GM18526 (cell line): Measurements from ENCODE around the gene ARHGEF17.

Source experiments
- POLR2A ChIP-seq: IDR thresholded peaks from 3 replicates; pipeline ENCODE4 v1.6.1; 2011; ENCODE audit not compliant: insufficient read length; ENCODE audit errors: extremely low read depth

ARHGEF17 gene

DNA sequence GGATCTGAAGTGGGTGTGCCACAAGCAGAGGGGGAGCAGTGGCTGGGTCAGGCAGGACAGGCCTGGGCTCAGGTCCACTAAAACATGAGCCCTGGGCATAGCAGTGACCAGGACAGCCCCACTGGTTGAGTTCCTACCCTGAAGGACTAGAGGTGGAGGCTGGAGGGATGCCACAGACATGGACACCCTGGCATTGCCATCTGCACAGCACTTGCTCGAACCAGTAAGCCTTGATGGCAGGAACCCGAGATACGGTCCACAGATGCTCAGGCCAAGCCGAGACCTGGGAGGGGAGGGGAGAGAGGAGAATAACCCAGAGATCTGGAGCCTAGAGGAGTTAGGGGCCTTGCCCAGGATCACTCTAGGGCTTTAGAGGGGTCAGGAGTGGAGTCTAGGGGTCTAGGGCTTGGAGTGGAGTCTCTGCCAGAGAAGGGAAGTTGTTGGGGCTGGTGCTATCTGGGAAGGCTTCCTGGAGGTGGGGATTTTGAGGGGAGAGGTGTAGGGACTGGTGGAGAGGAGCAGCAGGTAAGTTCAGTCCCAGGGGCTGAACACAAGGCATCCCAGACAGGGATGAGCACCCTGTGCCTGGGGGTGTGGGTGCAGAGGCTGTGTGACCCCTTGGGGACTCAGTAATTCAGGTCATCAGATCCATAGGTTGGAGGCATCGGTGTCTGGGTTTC is 37.5 kb downstream of the ARHGEF17 start:
- TF ChIP-seq POLR2A = no peak

DNA sequence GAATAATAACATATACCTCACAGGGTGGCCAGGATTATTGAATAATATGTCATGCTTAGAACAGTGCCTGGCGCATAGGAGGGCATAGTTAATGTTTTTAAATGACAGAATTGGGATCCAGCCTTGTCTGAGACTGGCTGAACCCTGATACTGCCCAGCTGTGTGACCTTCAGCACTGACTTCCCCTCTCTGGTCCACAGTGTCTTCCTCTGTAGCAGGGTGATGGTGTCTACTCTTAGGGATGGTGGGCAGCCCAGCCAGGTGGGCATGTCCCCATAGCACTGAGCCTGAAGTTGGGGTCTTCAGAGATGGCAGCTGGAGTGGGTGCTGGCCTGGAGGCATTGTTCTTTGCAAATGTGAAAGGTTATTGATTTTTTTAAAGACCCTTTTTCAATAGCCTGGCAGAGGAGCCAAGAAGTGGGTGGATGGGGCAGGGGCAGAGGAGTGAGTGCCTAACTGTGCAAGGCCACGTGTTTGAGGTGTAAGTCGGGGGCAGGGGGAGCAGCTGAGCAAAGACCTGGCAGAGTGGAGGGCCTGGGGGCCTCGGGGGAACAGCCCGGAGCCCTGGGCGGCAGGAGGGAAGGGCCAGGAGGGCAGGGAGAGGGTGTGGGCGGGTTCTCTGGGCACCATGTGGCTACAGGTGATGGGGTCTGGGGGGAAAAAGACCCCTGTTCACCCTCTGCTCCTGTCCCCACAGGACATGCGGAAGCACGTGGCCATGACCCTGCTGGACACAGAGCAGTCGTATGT is 38.3 kb downstream of the ARHGEF17 start:
- no peak for TF ChIP-seq POLR2A

DNA sequence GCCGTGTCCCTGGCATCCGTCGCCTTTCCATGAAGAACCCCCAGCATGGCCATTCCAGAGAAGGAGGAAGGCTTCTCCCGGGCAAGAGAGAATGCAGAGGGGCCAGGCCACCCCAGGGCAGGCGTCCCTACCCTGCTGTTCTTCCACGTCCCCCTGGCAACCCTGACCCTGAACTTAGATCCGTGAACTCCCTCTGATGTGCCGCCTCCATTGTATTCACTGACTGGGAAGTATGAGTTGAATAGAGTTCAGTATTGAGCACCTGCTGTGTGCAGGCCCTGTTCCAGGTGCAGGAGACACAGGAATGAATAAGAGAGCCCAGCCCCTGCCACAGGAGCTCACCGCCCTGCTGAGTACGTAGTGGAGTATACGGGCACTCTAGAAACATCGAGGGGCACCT is 39.0 kb downstream of the ARHGEF17 start:
- TF ChIP-seq POLR2A = no peak

DNA sequence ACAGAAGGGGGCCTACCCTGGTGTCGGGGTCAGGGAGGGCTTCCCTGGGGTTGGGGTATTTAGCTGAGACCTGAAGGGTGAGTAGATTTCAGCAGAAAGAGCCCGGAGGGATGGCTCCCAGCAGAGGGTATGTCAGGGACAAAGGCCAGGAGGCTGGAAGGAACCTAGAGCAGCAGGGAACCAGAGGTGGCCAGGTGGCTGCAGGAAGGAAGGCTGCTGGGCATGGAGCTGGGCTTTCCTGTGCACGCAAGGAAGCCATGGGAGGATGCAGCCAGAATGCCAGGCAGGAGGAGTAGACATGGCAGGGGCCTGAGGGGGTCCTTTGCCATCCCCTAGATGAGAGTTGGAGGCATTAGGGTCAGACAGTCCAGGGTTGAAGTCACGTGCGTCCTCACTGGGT is 40.8 kb downstream of the ARHGEF17 start:
- TF ChIP-seq POLR2A = no peak

DNA sequence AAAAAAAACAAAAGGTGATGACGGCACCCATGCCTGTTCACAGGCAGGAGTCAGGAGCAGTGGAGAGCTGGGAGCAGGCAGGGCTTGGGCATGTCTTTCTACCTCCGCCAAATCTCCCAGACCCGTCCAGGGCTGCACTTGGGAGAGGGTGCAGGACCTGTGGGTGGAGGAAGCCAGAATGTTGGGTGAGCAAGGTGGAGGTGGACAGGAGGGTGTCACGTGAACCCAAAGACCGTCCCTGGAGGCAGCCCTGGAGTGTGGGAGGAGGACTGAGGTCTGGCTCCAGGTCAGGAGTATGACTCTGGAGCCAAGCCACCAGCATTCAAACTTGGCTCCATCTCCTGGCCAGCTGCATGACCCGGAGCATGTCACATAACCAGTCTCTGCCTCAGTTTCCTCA is 41.6 kb downstream of the ARHGEF17 start:
- TF ChIP-seq POLR2A = no peak

DNA sequence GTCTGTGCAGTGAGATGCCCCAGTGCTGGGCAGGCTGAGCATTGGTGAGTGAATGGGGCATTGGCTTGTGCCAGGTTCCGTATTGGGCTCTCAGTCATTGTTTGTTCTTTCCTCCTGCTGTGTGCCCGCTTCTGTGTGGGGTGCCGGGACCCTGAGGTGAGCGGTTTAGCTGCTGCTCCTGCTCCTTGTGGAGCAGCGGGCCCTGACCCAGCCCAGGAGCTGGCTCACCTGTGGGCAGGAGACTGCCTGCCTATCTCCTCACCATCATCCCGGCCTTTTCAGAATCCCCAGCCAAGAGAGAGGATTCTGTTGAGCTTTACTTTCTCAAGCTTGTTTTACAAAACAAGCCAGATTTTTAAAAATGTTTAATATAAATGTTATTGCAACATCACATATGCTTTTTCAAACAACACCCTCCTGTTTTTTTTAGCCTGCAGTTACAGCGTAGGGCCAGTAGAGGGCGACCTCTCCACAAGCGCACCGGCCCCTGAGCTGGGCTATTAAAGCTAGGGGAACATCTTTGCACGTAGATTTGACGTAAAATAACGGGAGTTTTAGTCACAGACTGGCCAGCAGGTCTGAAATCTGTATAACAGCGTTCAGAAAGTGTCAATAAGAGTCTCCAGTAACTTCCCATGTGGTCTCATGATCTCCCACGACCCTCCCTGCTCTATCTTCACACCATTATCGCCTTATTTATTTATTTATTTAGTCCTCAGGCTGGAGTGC is 43.0 kb downstream of the ARHGEF17 start:
- TF ChIP-seq POLR2A = no peak

DNA sequence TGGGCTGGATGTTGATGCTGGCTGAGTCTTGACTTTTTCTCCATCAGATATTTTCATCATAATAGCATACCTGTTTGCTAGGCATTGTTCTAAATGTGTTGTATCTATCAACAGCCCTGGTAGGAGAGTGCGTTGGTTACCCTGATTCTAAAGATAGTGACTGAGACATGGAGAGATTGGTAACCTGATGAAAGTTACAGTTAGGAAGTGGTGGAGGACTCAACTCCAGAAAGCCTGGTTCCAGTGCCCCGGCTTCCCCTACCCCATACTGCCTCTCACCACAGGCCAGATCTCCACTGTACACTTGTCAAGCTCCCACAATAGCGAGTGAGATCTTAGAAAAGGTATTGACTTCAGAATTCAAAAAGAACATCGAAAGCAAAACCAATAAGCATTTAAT is 45.3 kb downstream of the ARHGEF17 start:
- no peak for TF ChIP-seq POLR2A

DNA sequence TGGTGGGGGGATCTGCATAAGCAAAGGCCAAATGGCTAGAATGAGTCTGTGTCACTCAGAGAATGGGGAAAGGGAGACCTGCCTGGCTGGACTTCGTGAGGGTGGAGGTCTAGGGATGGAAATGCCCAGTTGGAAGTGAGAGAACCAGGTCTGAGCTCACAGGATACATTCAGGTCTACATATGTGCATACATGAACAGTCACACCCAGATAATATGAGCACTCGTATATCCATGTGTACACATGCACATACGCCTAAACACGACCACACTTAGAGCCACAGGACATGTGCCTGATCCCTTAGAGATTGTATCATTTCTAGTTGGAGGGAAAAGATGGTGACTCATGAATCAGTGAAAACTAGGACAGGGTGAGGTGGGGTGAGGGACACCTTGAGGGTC is 47.0 kb downstream of the ARHGEF17 start:
- no peak for TF ChIP-seq POLR2A

DNA sequence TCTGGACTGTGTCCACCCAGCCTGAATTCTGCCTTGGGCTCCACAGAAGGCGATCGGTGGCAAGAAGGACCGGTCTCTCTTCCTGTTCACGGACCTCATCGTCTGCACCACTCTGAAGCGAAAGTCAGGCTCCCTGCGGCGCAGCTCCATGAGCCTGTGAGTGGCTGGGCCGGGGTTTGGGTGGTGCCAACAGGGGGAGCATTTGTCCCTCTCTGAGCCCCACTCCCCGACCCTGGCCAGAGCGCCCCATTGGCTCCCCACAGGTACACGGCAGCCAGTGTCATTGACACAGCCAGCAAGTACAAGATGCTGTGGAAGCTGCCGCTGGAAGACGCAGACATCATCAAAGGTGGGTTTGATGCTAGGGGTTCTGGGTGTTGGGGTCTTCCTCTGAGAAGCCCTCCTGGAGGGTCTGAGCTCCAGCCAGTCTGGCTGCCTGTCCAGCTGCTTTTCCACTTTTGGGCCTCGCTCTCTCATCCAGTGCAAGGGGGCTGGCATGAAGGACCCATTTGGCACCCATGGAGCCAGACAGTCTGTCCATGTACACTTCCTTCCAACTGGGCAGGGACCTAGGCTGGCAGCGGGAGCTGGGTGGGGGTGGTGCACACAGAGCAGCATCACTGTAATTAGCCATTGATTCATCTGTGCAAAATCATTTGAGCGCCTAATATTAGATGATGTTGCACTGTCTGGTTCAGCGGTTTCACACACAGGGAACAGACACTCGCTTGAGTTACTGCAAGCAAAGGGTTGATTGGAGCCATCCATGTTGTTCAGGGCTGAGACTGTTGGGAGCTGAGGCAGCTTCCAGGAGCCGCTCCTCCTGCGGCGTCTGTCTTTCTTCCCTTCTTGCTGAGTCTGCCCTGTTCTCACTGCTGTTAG is 49.1 kb downstream of the ARHGEF17 start:
- no peak for TF ChIP-seq POLR2A

DNA sequence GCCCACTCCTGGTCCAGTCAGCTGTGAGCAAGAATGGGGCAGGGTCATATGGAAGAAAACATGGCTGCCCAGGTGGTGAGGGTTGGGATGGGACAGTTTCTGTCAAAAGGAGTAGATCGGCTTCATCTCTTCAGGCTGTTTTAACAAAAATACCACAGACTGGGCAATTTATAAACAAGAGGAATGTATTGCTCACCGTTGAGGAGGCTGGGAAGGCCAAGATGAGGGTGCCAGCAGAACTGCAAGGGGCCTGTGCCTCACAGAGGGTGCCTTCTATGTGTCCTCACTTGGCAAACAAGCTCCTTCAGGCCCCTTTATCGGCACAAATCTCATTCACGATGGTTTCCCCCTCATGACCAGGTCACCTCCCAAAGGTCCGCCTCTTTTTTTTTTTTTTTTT is 50.0 kb downstream of the ARHGEF17 start:
- no peak for TF ChIP-seq POLR2A

DNA sequence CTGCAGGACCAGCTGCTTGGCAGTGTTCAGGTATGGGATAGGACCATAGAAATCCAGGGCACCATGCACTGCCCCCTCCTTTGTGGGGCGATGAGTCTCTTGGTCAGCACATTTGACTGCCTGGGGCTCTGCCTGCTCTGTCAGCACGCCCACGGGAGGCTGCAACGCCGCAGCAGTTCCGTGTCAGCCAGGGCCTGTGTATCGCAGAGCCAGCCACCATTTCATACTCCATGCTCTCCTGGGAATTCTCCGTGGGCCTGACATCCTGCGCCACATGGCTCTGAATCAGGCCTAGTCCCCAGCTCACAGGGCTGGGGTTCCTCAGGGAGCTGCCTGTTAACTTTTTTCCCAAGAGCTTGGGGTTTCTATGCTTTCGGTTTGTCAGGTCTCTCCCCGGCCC is 51.3 kb downstream of the ARHGEF17 start:
- no peak for TF ChIP-seq POLR2A

DNA sequence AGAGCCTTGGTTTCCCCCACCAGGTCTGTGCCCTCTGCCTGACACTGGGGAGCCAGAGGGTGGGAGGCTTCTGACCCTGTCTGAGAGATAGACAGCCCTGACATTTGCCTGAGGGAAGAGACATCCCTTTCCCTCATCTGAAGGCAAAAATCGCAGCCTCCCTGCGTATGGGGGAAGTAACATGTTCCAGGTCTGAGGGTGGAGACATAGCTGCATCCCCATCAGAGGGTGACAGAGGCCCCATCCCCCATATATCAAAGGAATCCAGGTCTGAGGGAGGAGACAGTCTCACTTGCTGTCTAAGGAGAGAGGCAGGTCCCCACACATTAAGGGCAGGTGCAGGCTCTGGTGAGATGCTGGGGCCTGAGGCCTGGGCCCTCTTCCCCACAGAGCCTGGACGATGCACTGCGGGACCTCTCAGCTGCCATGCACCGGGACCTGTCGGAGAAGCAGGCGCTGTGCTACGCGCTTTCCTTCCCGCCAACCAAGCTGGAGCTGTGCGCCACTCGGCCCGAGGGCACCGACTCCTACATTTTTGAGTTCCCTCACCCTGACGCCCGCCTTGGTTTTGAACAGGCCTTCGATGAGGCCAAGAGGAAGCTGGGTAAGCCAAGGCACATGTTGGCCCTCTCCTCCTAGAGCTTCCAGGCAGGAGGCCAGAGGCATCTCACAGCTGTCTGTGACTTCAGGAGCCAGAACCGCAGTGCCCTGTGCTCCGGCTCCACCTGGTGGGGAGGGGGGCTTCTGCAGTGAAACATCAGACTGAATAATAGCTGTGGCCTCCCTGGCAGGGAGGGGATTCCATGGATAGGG is 52.1 kb downstream of the ARHGEF17 start:
- TF ChIP-seq POLR2A = no peak

DNA sequence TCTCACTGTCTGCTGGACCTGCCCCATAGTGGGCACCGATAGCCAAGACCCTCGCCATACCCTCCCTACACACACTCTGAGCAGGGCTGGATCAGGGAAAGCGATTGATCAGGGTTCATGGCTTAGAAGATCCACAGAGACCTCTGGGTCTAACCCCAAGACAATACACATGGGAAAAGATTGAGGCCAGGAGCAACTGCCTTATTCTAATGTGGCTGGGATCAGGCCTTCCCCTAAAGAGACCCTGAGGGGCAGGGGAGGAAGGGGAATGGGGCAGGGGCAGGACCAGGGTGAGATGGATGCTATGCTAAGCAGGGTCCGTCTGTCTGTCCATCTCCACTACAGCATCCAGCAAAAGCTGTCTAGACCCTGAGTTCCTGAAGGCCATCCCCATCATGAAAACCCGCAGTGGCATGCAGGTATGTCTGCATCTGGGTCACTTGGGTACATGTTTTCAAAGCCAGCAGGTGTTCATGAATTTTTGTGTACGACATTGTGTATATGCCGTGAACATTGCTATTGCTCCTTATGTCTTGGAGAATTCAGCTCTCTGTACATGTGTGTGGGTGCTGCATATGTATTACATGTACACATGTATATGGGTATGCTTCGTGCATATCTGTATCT is 52.8 kb downstream of the ARHGEF17 start:
- no peak for TF ChIP-seq POLR2A

DNA sequence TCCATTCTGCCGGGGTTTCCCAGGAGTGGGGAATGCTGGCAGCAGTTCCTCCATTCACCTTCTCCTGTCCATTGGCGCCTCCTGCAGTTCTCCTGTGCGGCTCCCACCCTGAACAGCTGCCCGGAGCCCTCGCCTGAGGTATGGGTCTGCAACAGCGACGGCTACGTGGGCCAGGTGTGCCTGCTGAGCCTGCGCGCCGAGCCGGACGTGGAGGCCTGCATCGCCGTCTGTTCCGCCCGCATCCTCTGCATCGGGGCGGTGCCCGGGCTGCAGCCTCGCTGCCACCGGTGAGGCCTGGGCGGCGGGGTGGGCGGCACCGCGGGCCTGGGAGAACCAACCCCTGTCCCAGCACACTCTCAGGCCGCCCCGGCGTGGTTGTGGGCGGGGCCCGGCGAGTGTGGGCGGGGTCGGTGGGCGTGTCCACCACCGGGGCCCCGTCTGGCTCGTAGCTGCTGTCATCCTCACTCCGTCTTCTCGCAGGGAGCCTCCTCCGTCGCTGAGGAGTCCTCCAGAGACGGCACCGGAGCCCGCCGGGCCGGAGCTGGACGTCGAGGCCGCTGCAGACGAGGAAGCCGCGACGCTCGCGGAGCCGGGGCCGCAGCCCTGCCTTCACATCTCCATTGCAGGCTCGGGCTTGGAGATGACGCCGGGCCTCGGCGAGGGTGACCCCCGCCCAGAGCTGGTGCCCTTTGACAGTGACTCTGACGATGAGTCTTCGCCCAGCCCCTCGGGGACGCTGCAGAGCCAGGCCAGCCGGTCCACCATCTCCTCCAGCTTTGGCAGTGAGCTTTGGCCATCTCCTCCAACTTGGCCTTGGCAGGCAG is 54.1 kb downstream of the ARHGEF17 start:
- no peak for TF ChIP-seq POLR2A

DNA sequence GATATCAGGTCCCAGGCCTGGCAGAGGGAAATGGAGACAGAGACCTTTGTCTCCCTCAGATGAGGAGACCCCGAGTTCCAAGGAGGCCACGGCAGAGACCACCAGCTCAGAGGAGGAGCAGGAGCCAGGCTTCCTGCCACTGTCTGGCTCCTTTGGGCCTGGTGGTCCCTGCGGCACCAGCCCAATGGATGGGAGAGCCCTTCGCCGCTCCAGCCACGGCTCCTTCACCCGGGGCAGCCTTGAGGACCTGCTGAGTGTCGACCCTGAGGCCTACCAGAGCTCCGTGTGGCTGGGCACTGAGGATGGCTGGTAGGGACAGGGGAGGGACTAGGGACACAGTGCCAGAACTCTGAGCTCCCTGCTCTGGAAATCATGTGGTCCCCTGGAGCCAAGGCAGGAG is 55.1 kb downstream of the ARHGEF17 start:
- TF ChIP-seq POLR2A = no peak
